OCI-M1 (cell line): ENCODE results near the gene KRTAP5-2.
"Not testable (repeated sequence)": the region's sequence is repeated elsewhere in the genome, so short reads cannot be mapped to it uniquely, and the experiment has no call there.

ENCODE experiments used
- DNase-seq: peaks from one replicate; lab custom pipeline; 2025; lab: John Stamatoyannopoulos, UW

Gene KRTAP5-2

DNA sequence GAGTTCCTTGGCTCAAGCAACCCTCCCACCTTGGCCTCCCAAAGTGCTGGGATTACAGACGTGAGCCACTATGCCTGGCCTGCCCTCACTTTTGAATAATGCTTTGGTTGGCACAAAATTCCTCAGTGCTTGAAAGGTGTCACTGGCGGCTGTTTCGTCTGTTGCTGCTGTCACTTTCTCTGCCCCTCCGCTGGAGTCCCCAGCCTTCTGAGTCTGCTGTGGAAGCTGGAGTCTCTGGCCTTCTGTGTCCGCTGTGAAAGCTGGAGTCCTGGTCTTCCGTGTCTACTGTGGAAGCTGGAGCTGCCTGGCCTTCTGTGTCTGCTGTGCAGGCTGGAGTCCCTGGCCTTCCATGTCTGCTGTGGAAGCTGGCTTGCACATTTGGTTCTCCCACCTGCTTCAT, 8.1 kb downstream of the KRTAP5-2 start:
- no peak for DNase-seq

DNA sequence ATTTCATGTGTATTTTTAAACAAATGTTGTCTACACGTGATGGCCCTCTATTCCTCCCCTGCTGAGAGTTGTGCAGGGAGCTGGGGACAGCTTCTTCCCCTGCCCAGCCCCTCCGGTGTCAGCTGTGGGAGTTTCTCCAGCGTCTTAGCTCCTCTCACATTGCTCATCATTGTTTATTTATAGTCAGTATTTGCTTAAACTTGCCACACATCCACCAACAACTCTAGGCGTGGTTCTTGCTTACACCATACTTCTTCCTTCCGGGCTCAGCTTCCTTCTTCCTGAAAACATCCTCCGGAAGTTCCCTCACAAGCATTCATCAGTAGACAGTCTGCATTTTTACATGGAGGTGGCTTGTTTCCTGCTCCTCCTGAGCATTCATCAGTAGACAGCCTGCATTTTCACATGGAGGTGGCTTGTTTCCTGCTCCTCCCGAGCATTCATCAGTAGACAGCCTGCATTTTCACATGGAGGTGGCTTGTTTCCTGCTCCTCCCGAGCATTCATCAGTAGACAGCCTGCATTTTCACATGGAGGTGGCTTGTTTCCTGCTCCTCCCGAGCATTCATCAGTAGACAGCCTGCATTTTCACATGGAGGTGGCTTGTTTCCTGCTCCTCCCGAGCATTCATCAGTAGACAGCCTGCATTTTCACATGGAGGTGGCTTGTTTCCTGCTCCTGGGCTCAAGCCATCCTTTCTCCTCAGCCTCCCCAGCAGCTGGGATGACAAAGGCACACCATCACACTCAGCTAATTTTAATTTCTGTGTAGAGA, 8.7 kb downstream of the KRTAP5-2 start:
- DNase-seq: not testable (repeated sequence)

DNA sequence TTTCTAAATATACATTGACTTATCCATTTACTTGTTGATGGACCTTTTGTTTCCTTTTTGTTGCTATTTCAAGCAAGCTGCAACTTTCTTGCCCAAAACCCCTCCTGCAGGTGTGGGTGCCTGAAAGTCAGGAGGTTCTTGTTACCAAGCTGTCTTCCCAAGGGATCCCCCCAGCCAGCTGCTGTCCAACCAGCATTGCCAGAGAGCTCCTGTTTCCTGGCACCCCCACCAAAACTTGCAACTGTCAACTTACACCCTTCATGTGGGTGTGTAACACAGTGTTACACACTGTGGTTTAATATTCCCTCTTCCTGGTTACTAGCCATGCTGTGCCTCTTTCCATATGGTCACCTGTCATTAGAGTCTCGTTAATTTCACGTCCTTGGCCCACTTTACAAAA, 11.4 kb downstream of the KRTAP5-2 start:
- DNase-seq: no peak

DNA sequence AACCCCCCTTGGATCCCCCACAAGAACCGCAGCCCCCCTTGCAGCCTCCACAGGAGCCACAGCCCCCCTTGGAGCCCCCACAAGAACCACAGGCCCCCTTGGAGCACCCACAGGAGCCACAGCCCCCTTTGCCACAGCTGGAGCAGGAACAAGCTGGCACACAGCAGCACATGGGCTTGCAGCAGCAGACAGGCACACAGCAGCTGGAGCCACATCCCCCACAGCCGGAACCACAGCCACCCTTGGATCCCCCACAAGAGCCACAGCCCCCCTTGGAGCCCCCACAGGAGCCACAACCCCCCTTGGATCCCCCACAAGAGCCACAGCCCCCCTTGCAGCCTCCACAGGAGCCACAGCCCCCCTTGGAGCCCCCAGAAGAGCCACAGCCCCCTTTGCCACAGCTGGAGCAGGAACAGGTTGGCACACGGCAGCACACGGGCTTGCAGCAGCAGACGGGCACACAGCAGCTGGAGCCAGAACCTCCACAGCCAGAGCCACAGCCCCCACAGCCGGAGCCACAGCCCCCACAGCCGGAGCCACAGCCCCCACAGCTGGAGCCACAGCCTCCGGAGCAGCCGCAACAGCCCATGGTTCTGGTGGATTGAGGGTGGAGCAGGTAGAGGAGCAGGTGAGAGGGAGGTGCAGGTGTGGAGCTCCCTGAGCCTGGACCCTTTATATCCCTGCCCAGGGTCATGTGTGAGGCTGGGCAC, 13.3 kb downstream of the KRTAP5-2 start, which contains the start of gene KRTAP5-1:
KRTAP5-1 (minus strand) TSS at position 623 of the 710 bp plus-strand sequence; CDS start at position 589, 34 bp downstream.
- not testable (repeated sequence) for DNase-seq

DNA sequence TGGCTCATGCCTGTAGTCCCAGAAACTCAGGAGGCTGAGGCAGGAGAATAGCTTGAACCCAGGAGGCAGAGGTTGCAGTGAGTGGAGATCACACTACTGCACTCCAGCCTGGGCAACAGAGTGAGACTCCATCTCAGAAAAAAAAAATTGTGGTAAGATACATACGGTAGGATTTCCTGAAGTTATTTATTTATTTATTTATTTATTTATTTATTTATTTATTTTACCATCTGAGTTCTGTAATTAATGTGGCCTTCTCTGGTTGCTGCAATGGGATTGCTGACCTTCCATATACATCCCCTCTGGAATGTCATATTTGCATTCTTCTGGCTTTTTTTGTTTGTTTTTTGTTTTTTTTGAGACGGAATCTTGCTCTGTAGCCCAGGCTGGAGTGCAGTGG, 15.2 kb downstream of the KRTAP5-2 start:
- DNase-seq: not testable (repeated sequence)

DNA sequence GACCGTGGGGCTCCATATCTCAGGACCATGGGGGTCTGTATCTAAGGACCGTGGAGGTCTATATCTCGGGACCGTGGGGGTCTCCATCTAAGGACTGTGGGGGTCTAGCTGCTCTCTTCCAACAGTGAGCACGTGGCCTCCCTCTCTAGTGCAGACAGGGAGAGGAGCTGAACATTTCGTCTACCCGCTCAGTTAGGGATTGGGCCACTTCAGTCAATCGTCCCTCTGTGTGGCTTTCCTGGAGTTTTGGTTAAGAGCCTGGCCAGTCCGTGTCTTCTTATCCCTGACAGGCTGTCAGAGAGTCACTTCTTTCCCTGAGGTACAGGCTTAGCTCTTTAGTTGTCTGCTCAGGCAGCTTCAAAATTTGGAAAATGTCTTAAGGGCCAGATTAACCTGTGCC, 16.1 kb downstream of the KRTAP5-2 start:
- DNase-seq: no peak

DNA sequence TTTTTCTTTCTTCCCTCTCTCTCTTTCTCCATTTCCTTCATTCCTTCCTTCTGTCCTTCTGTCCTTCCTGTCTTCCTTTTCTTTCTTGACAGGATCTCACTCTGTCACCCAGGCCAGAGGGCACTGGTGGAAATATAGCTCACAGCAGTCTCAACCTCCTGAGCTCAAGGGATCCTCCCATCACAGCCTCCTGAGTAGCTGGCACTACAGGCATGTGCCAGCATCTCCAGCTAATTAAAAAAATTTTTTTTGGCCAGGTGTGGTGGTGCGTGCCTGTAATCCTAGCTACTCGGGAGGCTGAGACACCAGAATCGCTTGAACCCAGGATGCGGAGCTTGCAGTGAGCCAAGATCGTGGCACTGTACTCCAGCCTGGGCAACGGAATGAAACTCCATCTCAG, 21.3 kb downstream of the KRTAP5-2 start:
- DNase-seq: no peak

DNA sequence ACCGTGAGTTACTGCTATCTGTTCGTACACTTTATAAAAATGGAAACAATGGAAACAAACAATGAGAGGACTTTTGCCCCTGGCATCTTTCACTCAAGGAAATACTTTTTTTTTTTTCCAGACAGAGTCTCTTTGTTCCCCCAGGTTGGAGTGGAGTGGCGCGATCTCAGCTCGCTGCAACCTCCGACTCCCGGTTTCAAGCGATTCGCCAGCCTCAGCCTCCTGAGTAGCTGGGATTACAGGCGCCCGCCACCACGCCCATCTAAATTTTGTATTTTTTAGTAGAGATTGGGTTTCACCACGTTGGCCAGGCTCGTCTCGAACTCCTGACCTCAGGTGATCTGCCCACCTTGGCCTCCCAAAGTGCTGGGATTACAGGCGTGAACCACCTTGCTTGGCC, 22.3 kb downstream of the KRTAP5-2 start:
- DNase-seq: not testable (repeated sequence)

DNA sequence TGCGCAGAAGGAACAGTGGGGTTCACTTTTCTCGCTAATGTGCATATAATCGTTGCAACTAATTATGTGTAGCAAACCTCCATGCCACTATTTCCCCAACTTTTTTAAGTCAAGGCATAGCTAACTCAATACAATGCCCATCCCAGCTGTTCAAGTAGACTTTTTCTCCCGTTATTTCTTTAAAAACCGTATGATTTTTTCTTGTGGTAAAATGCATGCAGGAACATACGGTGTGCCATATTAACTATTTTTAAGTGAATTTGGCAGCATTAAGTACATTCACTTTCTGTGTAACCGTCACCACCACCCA, 23.2 kb downstream of the KRTAP5-2 start:
- DNase-seq: no peak

DNA sequence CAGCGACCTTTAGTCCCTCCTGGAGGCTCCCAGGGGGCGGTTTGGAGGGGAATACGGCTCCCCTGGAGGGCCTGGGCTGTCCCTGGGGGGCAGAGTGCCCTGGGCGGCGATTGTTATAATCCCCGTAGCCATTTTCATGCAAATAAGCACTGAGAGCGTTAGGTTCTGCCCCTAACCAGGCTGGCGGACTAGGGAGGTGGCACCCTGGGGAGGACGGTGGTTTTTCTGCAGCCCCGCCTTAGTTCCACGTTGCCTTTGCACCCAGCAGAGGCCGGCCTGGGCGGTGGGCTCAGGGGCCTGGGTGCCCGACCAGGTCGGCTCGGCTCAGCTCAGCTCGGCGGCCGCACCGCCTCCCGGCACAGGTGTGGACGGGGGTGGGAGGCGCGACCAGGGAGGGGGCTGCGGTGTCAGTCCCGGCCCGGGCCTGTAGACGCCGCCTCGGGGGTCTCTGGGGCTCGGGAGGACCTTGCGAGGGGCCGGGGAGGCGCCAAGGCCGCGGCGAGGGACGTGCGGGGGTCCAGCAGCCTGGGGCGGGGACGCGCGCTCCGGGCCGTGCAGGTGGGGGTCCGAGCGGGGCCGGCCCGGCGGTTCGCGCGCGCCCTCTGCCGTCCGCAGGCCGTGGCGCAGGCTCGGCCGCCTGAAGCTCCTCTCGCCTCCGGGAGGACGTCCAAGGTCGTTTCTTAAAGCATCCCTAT, 23.7 kb downstream of the KRTAP5-2 start:
- DNase-seq: peak; percentile 71

DNA sequence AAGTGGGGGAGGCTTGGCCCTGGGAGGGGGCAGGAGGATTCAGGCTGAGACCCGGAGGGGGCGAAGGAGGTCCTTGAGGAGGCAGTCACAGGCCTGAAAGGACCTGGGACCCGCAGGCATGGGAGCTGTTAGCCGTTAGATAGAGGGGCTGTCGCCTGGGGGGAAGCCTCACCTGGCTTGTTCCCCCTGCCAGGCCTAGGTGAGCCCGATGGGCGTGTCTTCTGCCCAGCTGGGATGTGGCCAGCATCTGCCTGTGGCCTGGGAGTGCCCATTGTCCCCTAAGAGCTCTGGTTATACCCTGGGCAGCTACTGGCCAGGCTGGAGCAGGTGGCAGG, 24.2 kb downstream of the KRTAP5-2 start:
- DNase-seq: no peak

DNA sequence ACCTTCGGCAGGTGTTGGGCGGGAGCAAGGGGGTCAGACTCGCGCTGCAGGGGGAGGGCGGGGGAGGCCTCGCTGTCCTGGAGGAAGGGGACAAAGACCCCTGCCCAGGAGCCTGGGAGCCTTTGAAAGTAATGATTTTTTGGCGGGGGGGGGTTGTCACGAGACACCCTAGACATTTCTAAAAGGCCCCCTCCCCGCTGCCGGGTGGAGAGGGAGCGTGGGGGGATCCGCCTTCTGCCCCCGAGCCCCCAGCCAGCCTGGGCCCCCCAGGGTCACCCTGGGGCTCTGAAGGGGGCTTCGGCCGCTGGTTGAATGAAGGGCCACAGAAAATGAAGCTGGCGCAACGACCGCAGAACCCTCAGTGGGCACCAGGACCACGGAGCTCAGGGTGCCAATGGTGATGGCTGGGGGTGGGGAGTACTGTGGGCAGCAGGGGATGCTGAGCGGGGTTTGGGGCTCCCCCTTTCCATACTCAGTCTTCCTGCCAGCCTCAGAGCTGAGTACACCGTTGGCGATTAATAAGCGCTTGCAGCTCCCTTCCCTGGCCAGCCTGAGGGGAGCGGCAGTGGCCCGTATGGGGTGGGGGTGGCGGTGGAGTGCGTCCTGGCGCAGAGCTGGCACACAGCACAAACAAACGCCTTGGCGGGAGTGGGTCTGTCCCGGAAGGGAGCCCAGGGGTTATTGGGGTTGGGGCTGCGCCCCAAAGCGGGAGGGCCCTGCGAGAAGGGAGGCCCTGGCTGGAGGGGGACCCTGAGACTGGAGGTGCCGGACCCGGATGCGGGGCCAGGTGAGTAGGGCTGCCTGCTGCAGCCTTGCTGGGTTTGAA, 24.8 kb downstream of the KRTAP5-2 start:
- no peak for DNase-seq

DNA sequence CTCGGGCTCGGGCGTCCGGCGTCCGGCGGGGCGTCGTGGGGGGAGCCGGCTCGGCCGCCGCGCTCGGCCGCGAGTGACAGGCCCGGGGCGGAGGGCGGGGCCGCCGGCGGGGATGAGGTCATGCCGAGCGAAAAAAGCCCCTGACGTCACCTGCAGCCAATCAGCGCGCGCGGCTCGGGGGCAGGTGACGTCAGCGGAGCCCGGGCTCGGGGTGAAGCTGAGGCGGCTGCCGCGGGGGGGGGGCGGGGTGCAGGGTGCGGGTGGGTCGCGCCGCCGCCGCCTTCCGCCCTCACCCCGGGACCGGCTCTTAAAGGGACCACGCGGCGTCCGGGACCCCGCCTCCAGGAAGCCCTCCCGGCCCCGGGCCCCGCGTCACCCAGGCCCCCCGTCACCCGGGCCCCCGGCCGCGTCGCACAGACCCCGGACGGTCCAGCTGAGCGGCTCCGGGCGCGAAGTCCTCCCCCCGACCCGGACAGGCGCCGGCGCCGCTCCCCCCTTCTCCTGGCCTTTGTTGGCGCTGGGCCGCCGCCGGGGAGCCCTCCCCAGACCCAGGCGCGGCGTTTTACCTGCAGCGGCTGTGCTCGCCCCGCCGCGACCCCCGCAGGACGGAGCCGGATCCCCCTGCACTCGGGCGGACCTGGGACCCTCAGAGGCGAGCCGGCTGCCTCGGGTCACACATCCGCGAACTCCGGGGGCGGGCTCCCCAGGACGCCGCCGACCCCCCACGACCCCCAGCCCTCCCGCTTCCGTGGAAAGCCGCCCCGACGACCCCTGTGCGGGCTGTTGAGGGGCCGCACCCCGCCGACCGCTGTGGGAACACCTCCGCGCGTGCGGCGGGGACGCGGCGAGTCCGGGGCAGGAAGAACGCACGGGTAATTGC, 25.7 kb downstream of the KRTAP5-2 start, which contains the start of gene DUSP8:
DUSP8 (minus strand) TSS at position 75 of the 880 bp plus-strand sequence. CDS start 6,445 bp downstream, outside the sequence.
- peak; percentile 87 for DNase-seq

DNA sequence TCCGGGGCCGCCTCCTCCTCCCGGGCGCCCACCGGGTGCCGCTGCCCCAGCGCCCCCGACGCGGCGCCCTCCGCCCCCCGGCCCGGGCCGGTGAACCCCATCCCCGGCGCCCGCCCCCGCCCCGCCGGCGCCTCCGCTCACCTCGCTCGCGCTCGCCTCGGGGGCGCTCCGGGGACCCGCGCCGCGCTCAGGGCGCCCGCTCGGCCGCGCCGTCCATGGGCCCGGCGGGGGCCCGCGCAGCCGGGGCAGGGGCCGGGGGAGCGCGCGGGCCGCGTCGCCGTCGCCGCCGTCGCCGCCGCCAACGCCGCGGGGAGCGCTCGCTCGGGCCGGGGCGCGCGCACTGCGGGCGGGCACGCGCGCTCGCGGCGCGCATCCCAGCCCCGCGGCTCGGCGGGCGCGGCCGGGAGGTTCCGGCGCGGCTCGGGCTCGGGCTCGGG, 26.3 kb downstream of the KRTAP5-2 start:
- no peak for DNase-seq

DNA sequence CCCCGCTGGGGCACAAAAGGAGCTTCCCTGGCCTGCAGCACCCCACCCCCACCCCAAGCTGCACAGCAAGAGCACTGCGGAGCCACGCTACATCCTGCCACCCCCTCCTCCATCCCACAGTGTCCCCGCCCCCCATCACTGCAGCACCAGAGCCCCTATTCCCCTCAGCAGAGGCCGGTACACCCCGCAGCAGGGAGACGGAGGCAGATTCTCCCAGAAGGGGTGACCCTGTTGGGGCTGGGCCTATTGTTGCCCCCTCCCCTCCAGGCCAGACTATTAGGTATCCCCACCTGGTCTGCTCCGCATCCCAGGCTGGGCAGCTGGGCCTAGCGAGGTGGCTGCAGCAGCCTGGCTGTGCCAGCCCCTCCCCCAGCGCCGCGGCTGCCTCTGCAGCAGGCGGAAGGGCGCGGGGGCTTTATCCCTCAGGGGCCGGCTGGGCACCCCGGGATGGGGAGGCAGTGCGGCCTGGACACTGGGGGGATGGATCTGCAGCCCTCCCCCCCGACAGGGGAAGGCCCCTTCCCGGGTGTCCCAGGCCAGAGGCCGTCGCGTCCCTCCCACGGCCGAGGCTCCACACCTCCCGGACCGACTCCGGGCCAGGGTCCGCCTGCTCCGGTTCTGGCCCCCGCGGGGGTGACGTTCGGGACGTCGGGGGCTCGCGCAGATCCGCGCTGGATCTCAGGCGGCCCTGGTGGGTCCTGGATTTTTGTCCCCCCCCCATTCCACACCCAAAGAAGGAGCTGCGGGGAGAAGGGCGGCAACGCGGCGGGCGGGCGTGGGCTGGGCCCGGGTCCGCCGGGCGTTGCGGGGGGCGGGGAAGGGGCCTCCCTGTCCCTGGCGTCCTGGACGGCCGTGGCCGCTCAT, 27.0 kb downstream of the KRTAP5-2 start:
- no peak for DNase-seq

DNA sequence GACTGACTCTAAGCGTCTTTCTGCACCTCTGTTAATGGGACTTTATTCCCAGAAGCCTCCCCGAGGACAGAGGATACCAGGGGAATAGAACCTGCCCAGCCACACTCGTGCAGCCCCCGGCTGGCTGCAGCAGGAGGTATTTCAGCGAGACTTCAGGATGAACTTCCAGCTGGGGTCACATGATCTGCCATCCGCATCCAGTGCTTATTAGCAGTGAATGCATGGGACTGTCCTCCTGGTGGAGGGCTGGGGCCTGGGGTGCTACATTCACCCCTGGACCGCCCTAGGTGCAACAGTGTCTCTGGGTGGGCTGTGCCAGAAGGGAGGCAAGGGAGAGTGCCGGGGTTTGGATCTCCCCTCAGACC, 27.6 kb downstream of the KRTAP5-2 start:
- DNase-seq: no peak

DNA sequence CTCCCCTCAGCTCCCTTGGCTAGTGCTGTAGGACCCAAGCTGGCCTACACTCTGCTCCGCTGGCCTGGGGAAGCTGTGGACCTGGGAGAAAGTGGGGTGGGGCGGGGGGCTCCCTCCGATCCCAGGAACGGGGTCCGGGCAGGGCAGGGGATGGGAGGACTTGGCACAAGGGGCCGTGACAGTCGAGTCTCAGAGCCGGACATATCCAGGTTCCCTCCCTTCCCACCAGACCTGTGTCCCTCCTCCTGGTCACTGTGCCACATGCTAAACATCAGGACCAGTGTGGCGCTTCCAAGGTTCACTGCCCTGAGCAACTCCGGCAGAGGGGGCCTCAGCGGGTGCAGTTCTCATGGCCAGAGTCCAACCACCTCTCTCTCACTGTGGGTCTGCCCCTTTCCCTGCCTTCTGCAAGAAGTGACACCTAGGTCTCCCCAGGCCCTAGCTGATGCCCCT, 28.1 kb downstream of the KRTAP5-2 start:
- DNase-seq: no peak

DNA sequence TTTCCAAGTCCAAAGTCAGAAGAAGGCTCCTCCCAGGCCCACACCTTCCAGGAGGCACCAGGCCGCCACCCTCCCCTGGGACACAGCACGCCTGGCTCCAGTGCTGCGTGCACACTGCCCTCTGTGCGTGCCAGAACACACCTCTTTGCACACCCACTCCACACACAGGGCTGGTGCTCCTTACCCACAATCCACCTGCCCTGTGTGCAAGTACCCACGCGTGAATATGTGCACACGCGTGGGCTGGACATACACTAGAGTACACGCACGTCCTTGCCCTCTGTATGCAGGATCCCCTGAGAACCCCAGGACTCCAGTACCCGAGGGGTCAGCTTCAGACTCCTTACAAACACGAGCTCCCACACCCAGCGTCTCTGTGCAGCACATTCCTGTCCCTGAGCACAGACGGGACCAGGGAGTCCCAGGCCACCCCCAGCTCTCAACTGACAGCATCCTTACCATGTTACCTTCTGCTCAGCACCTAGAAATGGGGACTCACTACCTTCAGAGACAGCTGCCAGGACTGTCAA, 28.8 kb downstream of the KRTAP5-2 start:
- DNase-seq: no peak

DNA sequence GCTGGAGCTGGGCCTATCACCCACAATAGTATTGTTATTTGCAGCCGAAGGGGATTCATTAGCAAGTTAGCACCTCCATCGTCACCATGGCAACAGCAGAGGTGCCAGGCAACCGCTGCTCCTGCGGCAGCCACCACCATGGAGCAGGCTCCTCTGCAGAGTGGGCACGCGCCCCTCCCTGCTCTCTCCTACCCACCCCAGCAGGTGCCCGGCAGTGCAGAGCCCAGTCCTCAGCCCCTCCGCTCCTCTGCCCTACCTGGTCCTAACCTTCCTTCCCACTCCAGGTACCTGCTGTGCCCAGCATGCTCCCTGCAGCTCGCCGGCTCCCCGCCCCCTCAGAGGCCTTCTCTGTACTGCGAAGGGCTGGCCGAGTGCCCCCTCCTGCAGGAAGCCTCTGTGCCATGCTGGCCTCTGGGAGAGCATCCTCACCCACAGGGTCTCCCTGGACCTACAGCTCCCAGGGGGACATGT, 29.6 kb downstream of the KRTAP5-2 start:
- DNase-seq: no peak

DNA sequence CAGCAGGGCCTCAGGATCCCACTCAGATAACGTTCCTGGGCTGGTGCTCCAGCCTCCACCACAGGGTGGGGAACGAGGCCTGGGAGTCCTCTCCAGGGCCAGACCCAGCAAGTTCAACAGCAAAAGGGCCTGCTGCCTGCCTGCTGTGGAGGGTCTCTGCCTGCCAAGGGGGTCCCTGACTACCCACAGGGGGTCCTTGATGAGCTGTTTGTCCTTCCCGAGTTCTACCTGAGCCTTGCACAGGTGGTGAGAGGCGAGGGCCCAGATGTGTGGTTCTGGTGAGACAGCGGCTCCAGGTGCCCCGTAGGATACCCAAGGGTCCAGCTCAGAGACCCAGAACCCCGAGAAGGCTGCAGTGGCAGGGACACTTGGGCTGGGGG, 30.4 kb downstream of the KRTAP5-2 start:
- no peak for DNase-seq
